IMR-90 (cell line): Measurements from ENCODE around the gene ZNRF3. TPM values are rescaled to one million over a fixed set of nuclear protein-coding genes. Genes with fewer than 3 reads are reported as not detected.

Source experiments
- ATAC-seq: fragments of 200-7000 bp; cut with Tn5 transposase; 2 replicates; pipeline ENCODE4 v1.9.1; 2020; ENCODE audit warnings: low read depth, mild to moderate bottlenecking, moderate library complexity
- BruUV-seq: library from RNA; stranded (reverse); fragments of 400-500 nt; replicated peaks from 2 replicates; lab custom pipeline; 2021; lab: Mats Ljungman, UMichigan
- CTCF ChIA-PET: fragments of 300-600 bp; formaldehyde crosslinking; extraction: SDS; loops from one replicate; lab custom pipeline; 2021; ENCODE audit warnings: antibody characterized with exemption; lab: Yijun Ruan, JAX
- POLR2A ChIA-PET: fragments of 300-600 bp; sonication (Branson Sonifier 250); formaldehyde crosslinking; loops from one replicate; lab custom pipeline; 2022; ENCODE audit warnings: antibody characterized with exemption; ENCODE audit not compliant: unreplicated experiment; lab: Charles Lee
- DNase-seq: peaks from one replicate; pipeline ENCODE4 v3.0.0; 2013
- H2AFZ ChIP-seq: replicated peaks from 2 replicates; pipeline ENCODE3; 2013; ENCODE audit warnings: low read length, mild to moderate bottlenecking; ENCODE audit not compliant: poor library complexity
- H2AK5ac ChIP-seq: 2 replicates; pipeline ENCODE4 v1.6.1; 2013; ENCODE audit warnings: low read depth, low read length, inconsistent platforms
- H2AK9ac ChIP-seq: replicated peaks from 2 replicates; pipeline ENCODE3; 2013; ENCODE audit warnings: mild to moderate bottlenecking, low read depth, low read length, moderate library complexity; ENCODE audit not compliant: poor library complexity
- H2BK120ac ChIP-seq: 2 replicates; pipeline ENCODE4 v1.6.1; 2013; ENCODE audit warnings: low read depth, low read length, inconsistent platforms
- H2BK15ac ChIP-seq: 3 replicates; pipeline ENCODE4 v1.6.1; 2013; ENCODE audit warnings: low read depth, low read length, inconsistent platforms
- H2BK20ac ChIP-seq: 2 replicates; pipeline ENCODE4 v1.6.1; 2013; ENCODE audit warnings: low read depth, mild to moderate bottlenecking, inconsistent platforms, low read length, moderate library complexity
- H2BK5ac ChIP-seq: 2 replicates; pipeline ENCODE4 v1.6.1; 2013; ENCODE audit warnings: mild to moderate bottlenecking, low read depth, low read length, inconsistent platforms; ENCODE audit not compliant: poor library complexity, severe bottlenecking
- H3K14ac ChIP-seq: replicated peaks from 2 replicates; pipeline ENCODE4 v1.6.1; 2013; ENCODE audit warnings: low read depth, low read length, inconsistent platforms
- H3K18ac ChIP-seq: 2 replicates; pipeline ENCODE4 v1.6.1; 2013; ENCODE audit warnings: low read depth, low read length, control low read depth
- H3K23ac ChIP-seq: 2 replicates; pipeline ENCODE4 v1.6.1; 2013; ENCODE audit warnings: low read depth, low read length, inconsistent platforms
- H3K27ac ChIP-seq: 2 replicates; pipeline ENCODE4 v1.5.1; 2013; ENCODE audit warnings: mild to moderate bottlenecking, control low read depth, low read length; ENCODE audit not compliant: insufficient read depth
- H3K27me3 ChIP-seq: 2 replicates; pipeline ENCODE4 v1.6.1; 2013; ENCODE audit warnings: low read length; ENCODE audit not compliant: control insufficient read depth, insufficient read depth
- H3K36me3 ChIP-seq: 2 replicates; pipeline ENCODE4 v1.6.1; 2013; ENCODE audit warnings: low read length, mixed read lengths; ENCODE audit not compliant: control insufficient read depth, insufficient read depth
- H3K4ac ChIP-seq: 2 replicates; pipeline ENCODE4 v1.6.1; 2013; ENCODE audit warnings: low read depth, low read length, inconsistent platforms
- H3K4me1 ChIP-seq: 2 replicates; pipeline ENCODE4 v1.6.1; 2013; ENCODE audit warnings: low read length, mixed read lengths; ENCODE audit not compliant: control insufficient read depth, insufficient read depth
- H3K4me2 ChIP-seq: 2 replicates; pipeline ENCODE4 v1.6.1; 2013; ENCODE audit warnings: low read depth, mild to moderate bottlenecking, control low read depth, low read length, moderate library complexity
- H3K4me3 ChIP-seq: 2 replicates; pipeline ENCODE4 v1.5.1; 2013; ENCODE audit warnings: low read depth, mild to moderate bottlenecking, control low read depth, low read length, moderate library complexity; ENCODE audit not compliant: insufficient read depth
- H3K56ac ChIP-seq: 2 replicates; pipeline ENCODE4 v1.6.1; 2013; ENCODE audit warnings: low read length, inconsistent platforms; ENCODE audit not compliant: insufficient read depth; ENCODE audit errors: extremely low read depth
- H3K79me1 ChIP-seq, 2 experiments: 2 replicates each; pipeline ENCODE4 v1.6.1; 2013; ENCODE audit warnings: low read length in 2 of 2, inconsistent platforms in 1 of 2, low read depth in 1 of 2
- H3K9ac ChIP-seq: 2 replicates; pipeline ENCODE4 v1.6.1; 2013; ENCODE audit warnings: low read depth, low read length, control low read depth
- H3K9me1 ChIP-seq: 2 replicates; pipeline ENCODE4 v1.6.1; 2013; ENCODE audit warnings: low read length, inconsistent platforms; ENCODE audit not compliant: insufficient read depth
- H3K9me3 ChIP-seq: 2 replicates; pipeline ENCODE4 v1.6.1; 2013; ENCODE audit warnings: low read length; ENCODE audit not compliant: control insufficient read depth, insufficient read depth
- H4K20me1 ChIP-seq: 2 replicates; pipeline ENCODE4 v1.6.1; 2013; ENCODE audit warnings: low read length, inconsistent platforms; ENCODE audit not compliant: insufficient read depth
- H4K5ac ChIP-seq: 2 replicates; pipeline ENCODE4 v1.6.1; 2013; ENCODE audit warnings: mild to moderate bottlenecking, low read depth, low read length, control low read depth
- H4K8ac ChIP-seq, 2 experiments: 2 replicates each; pipeline ENCODE4 v1.6.1; 2013; ENCODE audit warnings: low read depth in 2 of 2, low read length in 2 of 2, control low read depth in 1 of 2, inconsistent platforms in 1 of 2
- H4K91ac ChIP-seq: 2 replicates; pipeline ENCODE4 v1.6.1; 2013; ENCODE audit warnings: low read depth, low read length, inconsistent platforms; ENCODE audit not compliant: insufficient read depth
- BHLHE40 ChIP-seq: fragments of 150-350 bp; IDR thresholded peaks from 2 replicates; pipeline ENCODE4 v1.6.1; 2016; ENCODE audit warnings: mild to moderate bottlenecking, low read depth, low read length
- CEBPB ChIP-seq: IDR thresholded peaks from 2 replicates; pipeline ENCODE4 v1.6.1; 2012; ENCODE audit warnings: low read depth, low read length, improper control_type of control experiment
- CHD1 ChIP-seq: IDR thresholded peaks from 2 replicates; pipeline ENCODE4 v1.6.1; 2012; ENCODE audit warnings: low read depth, low read length, improper control_type of control experiment
- FOS ChIP-seq: fragments of 150-350 bp; IDR thresholded peaks from 2 replicates; pipeline ENCODE4 v1.6.1; 2016; ENCODE audit warnings: low read depth, low read length
- MAFK ChIP-seq: IDR thresholded peaks from 2 replicates; pipeline ENCODE4 v1.6.1; 2012; ENCODE audit warnings: low read depth, low read length, improper control_type of control experiment
- MAZ ChIP-seq: IDR thresholded peaks from 2 replicates; pipeline ENCODE4 v1.6.1; 2012; ENCODE audit warnings: low read depth, mild to moderate bottlenecking, low read length, improper control_type of control experiment, moderate library complexity, borderline replicate concordance
- MXI1 ChIP-seq: IDR thresholded peaks from 2 replicates; pipeline ENCODE4 v1.6.1; 2012; ENCODE audit warnings: low read depth, mild to moderate bottlenecking, low read length, moderate library complexity, borderline replicate concordance
- NFE2L2 ChIP-seq: fragments of 150-350 bp; IDR thresholded peaks from 2 replicates; pipeline ENCODE4 v1.6.1; 2016; ENCODE audit warnings: low read depth, mild to moderate bottlenecking, low read length
- POLR2A ChIP-seq: IDR thresholded peaks from 2 replicates; pipeline ENCODE4 v1.6.1; 2012; ENCODE audit warnings: mild to moderate bottlenecking, low read depth, low read length
- RAD21 ChIP-seq: IDR thresholded peaks from 2 replicates; pipeline ENCODE4 v1.6.1; 2012; ENCODE audit warnings: low read length, improper control_type of control experiment
- RCOR1 ChIP-seq: IDR thresholded peaks from 2 replicates; pipeline ENCODE4 v1.6.1; 2012; ENCODE audit warnings: mild to moderate bottlenecking, low read length, improper control_type of control experiment; ENCODE audit not compliant: insufficient replicate concordance
- RFX5 ChIP-seq: IDR thresholded peaks from 2 replicates; pipeline ENCODE4 v1.8.0; 2012; ENCODE audit warnings: low read depth, mild to moderate bottlenecking, low read length, moderate library complexity
- SMC3 ChIP-seq: fragments of 150-350 bp; IDR thresholded peaks from 2 replicates; pipeline ENCODE4 v1.6.1; 2016; ENCODE audit warnings: low read depth, mild to moderate bottlenecking, antibody characterized with exemption, low read length, moderate library complexity
- WGBS, 2 experiments: methylation state at CpG; one replicate each; pipeline versions ENCODE4 v1.1.5 to v1.1.7; 2013; ENCODE audit warnings: missing lambda C conversion rate in 2 of 2; ENCODE audit not compliant: insufficient read length in 1 of 2; ENCODE audit errors: extremely low coverage in 2 of 2; 5-methylcytosine and 5-hydroxymethylcytosine counted together
- dilution Hi-C: fragments of 300-500 bp; cut with HindIII; formaldehyde crosslinking; loops from one replicate; pipeline ENCODE4 v1.14.3; 2018; ENCODE audit warnings: low sequenced_read_pairs; ENCODE audit not compliant: unreplicated experiment
- in situ Hi-C: fragments of 300-500 bp; cut with MboI; formaldehyde crosslinking; loops from 3 replicates; pipeline ENCODE4 v1.14.3; 2019; ENCODE audit warnings: low sequenced_read_pairs, inconsistent platforms, mixed read lengths
- intact Hi-C: fragments of 100-400 bp; cut with micrococcal nuclease; formaldehyde crosslinking; loops from 2 replicates; pipeline ENCODE4 v1.10.0; 2022
- polyA plus RNA-seq, 3 experiments: library from polyadenylated mRNA; depleted of rRNA; stranded (reverse); fragments of >200 nt; gene quantifications; 2 replicates each; pipeline ENCODE4 v1.2.3, GENCODE V29; 2012; ENCODE audit warnings: low replicate concordance in 1 of 3
- total RNA-seq: library from RNA; depleted of rRNA; stranded (reverse); fragments of >200 nt; gene quantifications from 2 replicates; pipeline ENCODE4 v1.2.3, GENCODE V29; 2012
- TF ChIP-seq, protein P1 (sequence below): conservative IDR thresholded peaks from 2 replicates; pipeline ENCODE4 v1.5.1; 2012; ENCODE audit warnings: mild to moderate bottlenecking, low read depth, low read length, improper control_type of control experiment
- TF ChIP-seq, protein P2 (sequence below): fragments of 150-350 bp; IDR thresholded peaks from 2 replicates; pipeline ENCODE4 v1.6.1; 2016; ENCODE audit warnings: low read depth, mild to moderate bottlenecking, low read length, moderate library complexity, borderline replicate concordance

ZNRF3 gene
- total and polyA plus RNA-seq, 2 of the 4 experiments (the other 2 are of a cell fraction) = 1.4 to 2.4 TPM

DNA sequence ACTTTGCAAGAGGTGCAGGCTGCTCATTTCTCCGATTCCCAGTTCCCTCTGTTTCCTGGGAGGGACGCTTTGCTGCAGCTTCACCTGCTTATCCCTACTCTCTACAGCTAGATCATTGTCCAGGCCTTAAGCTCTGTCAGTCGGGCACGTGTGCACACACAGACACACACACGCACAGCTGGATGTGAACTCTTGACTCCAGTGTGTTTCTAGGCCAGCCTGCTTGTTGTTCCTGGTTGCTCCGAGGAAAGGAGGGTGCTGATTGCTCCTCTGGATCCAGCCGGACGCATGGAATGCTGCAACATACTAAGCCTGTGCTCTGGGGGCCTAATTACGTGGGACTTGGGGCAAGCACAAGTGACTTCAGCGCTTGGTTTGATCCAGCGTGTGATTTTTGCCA, 19.7 kb downstream of the ZNRF3 start:
- H3K9me3 ChIP-seq = no peaks in the 10 kb centered on the region
- ChIA-PET CTCF (no interaction called here), POLR2A (no interaction called here)
- no peaks in the 10 kb centered on the region for H3K36me3 ChIP-seq
- in situ Hi-C loops (no loop called here), intact Hi-C loops (loop anchor here (5.0 kb wide), 1 partner anchor 129 kb away; no protein-coding TSS in a partner anchor), dilution Hi-C loops (no loop called here)
- H4K20me1 ChIP-seq = peaks cover 16% of the 10 kb centered on the region; the same call in 1 of the 2 replicates
- peak overlapping the region; percentile 32 for H2AFZ ChIP-seq
- no TSS peak for BruUV-seq
- no peak overlapping the region for H3K23ac ChIP-seq
- H3K27ac ChIP-seq = no peak overlapping the region
- TF ChIP-seq MAZ (no peak), MAFK (no peak), POLR2A (no peak), CHD1 (no peak), NFE2L2 (no peak), RCOR1 (no peak), RFX5 (no peak), CEBPB (no peak), RAD21 (no peak), BHLHE40 (no peak), SMC3 (no peak), MXI1 (no peak), FOS (no peak)
- TF ChIP-seq, protein P1, sequence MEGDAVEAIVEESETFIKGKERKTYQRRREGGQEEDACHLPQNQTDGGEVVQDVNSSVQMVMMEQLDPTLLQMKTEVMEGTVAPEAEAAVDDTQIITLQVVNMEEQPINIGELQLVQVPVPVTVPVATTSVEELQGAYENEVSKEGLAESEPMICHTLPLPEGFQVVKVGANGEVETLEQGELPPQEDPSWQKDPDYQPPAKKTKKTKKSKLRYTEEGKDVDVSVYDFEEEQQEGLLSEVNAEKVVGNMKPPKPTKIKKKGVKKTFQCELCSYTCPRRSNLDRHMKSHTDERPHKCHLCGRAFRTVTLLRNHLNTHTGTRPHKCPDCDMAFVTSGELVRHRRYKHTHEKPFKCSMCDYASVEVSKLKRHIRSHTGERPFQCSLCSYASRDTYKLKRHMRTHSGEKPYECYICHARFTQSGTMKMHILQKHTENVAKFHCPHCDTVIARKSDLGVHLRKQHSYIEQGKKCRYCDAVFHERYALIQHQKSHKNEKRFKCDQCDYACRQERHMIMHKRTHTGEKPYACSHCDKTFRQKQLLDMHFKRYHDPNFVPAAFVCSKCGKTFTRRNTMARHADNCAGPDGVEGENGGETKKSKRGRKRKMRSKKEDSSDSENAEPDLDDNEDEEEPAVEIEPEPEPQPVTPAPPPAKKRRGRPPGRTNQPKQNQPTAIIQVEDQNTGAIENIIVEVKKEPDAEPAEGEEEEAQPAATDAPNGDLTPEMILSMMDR = no peak
- TF ChIP-seq, protein P2, sequence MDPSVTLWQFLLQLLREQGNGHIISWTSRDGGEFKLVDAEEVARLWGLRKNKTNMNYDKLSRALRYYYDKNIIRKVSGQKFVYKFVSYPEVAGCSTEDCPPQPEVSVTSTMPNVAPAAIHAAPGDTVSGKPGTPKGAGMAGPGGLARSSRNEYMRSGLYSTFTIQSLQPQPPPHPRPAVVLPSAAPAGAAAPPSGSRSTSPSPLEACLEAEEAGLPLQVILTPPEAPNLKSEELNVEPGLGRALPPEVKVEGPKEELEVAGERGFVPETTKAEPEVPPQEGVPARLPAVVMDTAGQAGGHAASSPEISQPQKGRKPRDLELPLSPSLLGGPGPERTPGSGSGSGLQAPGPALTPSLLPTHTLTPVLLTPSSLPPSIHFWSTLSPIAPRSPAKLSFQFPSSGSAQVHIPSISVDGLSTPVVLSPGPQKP = no peak
- peak overlapping the region in 1 of 2 experiments; percentile 22; a peak in 1 of 4 replicates for H4K8ac ChIP-seq
- H3K14ac ChIP-seq = 0 out of 2 replicates have a peak overlapping the region, but pooled peaks have one; percentile 49
- H2BK15ac ChIP-seq = no peak overlapping the region
- WGBS, 2 experiments = 44% methylated on average over 3 of the region's 11 CpGs; no CpG with 5 or more reads in 1 of the 2 experiments
- peak overlapping the region; percentile 49; the same call in 1 of the 2 replicates for H2AK5ac ChIP-seq
- no peaks in the 10 kb centered on the region for H3K27me3 ChIP-seq
- H3K4me2 ChIP-seq = no peak overlapping the region
- peaks cover 12 to 46% of the 10 kb centered on the region in 2 experiments for H3K79me1 ChIP-seq
- no peak overlapping the region for H3K56ac ChIP-seq
- H3K9ac ChIP-seq = no peak overlapping the region
- H3K18ac ChIP-seq = no peak overlapping the region
- H2BK120ac ChIP-seq = no peak overlapping the region
- H4K91ac ChIP-seq = no peak overlapping the region
- peaks cover 21% of the 10 kb centered on the region for H3K4me1 ChIP-seq
- DNase-seq (no peak), ATAC-seq (no peak)
- H2AK9ac ChIP-seq = no peak overlapping the region
- H3K4ac ChIP-seq = 0 out of 2 replicates have a peak overlapping the region, but pooled peaks have one; percentile 16
- no peak overlapping the region for H2BK5ac ChIP-seq
- H3K9me1 ChIP-seq = peaks cover 17% of the 10 kb centered on the region
- H3K4me3 ChIP-seq = no peak overlapping the region
- H2BK20ac ChIP-seq = no peak overlapping the region
- no peak overlapping the region for H4K5ac ChIP-seq
